ENCODE measurements around the gene INSYN2B.
"Not testable (repeated sequence)": the region's sequence is repeated elsewhere in the genome, so short reads cannot be mapped to it uniquely, and the experiment has no call there.

Gene INSYN2B

GRCh38 chr5:169973056-169973455 is 7.2 kb downstream of the INSYN2B start:
- no peak for DNase-seq (ENCODE audit: low read depth in 3 of 3)

- DNase-seq (ENCODE audit: low read depth in 3 of 3), result no peak
These were observed 8.5 kb downstream of the INSYN2B start for GRCh38 chr5:169971780-169972179.

- no peak for DNase-seq (ENCODE audit: low read depth in 3 of 3)
These were observed 9.2 kb downstream of the INSYN2B start for GRCh38 chr5:169970911-169971765.

- no peak for DNase-seq (ENCODE audit: low read depth in 3 of 3)
These were observed 10.0 kb downstream of the INSYN2B start for GRCh38 chr5:169970339-169970738.

GRCh38 chr5:169964246-169964645 is 16.0 kb downstream of the INSYN2B start:
- no peak for DNase-seq (ENCODE audit: low read depth in 3 of 3)

GRCh38 chr5:169960659-169961058 is 19.6 kb downstream of the INSYN2B start:
- no peak for DNase-seq (ENCODE audit: low read depth in 3 of 3)

- no peak for DNase-seq (ENCODE audit: low read depth in 3 of 3)
These were observed 22.0 kb downstream of the INSYN2B start for GRCh38 chr5:169958278-169958677.

GRCh38 chr5:169956756-169957155 is 23.5 kb downstream of the INSYN2B start:
- DNase-seq (ENCODE audit: low read depth in 3 of 3), result no peak

- no peak for DNase-seq (ENCODE audit: low read depth in 3 of 3)
These were observed 24.2 kb downstream of the INSYN2B start for GRCh38 chr5:169956126-169956525.

- no peak for DNase-seq (ENCODE audit: low read depth in 3 of 3)
These were observed 25.5 kb downstream of the INSYN2B start for GRCh38 chr5:169954786-169955185.

- DNase-seq (ENCODE audit: low read depth in 3 of 3), result not testable (repeated sequence)
These were observed 27.1 kb downstream of the INSYN2B start for GRCh38 chr5:169953196-169953595.

GRCh38 chr5:169950333-169950732 is 30.0 kb downstream of the INSYN2B start:
- DNase-seq (ENCODE audit: low read depth in 3 of 3), result no peak

GRCh38 chr5:169946743-169947295 is 33.5 kb downstream of the INSYN2B start:
- DNase-seq (ENCODE audit: low read depth in 3 of 3), result no peak

- DNase-seq (ENCODE audit: low read depth in 3 of 3), result no peak
These were observed 34.4 kb downstream of the INSYN2B start for GRCh38 chr5:169945831-169946261.

GRCh38 chr5:169944922-169945680 is 35.2 kb downstream of the INSYN2B start:
- no peak for DNase-seq (ENCODE audit: low read depth in 3 of 3)

- DNase-seq (ENCODE audit: low read depth in 3 of 3), result no peak
These were observed 36.2 kb downstream of the INSYN2B start for GRCh38 chr5:169944115-169944514.

- no peak for DNase-seq (ENCODE audit: low read depth in 3 of 3)
These were observed 37.3 kb downstream of the INSYN2B start for GRCh38 chr5:169943026-169943425.

GRCh38 chr5:169942181-169942580 is 38.1 kb downstream of the INSYN2B start:
- no peak for DNase-seq (ENCODE audit: low read depth in 3 of 3)

GRCh38 chr5:169941542-169941941 is 38.8 kb downstream of the INSYN2B start:
- DNase-seq (ENCODE audit: low read depth in 3 of 3), result no peak

- no peak for DNase-seq (ENCODE audit: low read depth in 3 of 3)
These were observed 40.6 kb downstream of the INSYN2B start for GRCh38 chr5:169939731-169940130.

GRCh38 chr5:169938439-169938838 is 41.9 kb downstream of the INSYN2B start:
- DNase-seq (ENCODE audit: low read depth in 3 of 3), result no peak

GRCh38 chr5:169935762-169936161 is 44.5 kb downstream of the INSYN2B start:
- no peak for DNase-seq (ENCODE audit: low read depth in 3 of 3)

- DNase-seq (ENCODE audit: low read depth in 3 of 3), result no peak
These were observed 45.3 kb downstream of the INSYN2B start for GRCh38 chr5:169934990-169935389.

All from stimulated activated CD4-positive, alpha-beta T cell treated with anti-CD3 and anti-CD28 coated beads, TNF-alpha, amount 100 ng/mL, for 4 hours (primary cell).